Embryonic facial prominence (tissue), 1 donor: ENCODE measurements around the gene ALDH16A1.
"Not testable (repeated sequence)": the region's sequence is repeated elsewhere in the genome, so short reads cannot be mapped to it uniquely, and the experiment has no call there.

Experiments used
- DNase-seq: peaks from one replicate; pipeline ENCODE4 v3.0.0-alpha.2; 2016; ENCODE audit errors: extremely low spot score

Gene ALDH16A1

GRCh38 chr19:49465371-49465770 lies 12.3 kb downstream of the ALDH16A1 start:
- no peak for DNase-seq

DNA sequence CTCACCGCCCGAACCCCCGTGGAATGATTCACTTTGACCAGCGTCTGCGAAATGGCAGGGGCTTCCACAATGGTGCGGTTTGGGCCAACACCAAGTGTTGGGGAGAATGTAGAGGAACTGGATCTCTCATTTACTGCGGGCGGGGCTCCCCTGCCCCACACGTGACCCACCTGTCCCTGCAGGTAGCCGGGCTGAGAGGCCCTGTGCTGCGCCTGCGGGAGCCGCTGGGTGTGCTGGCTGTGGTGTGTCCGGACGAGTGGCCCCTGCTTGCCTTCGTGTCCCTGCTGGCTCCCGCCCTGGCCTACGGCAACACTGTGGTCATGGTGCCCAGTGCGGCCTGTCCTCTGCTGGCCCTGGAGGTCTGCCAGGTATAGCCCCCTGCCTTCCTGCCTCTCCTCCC lies 15.2 kb downstream of the ALDH16A1 start:
- no peak for DNase-seq

GRCh38 chr19:49468746-49469447 lies 15.9 kb downstream of the ALDH16A1 start:
- DNase-seq, result peak; percentile 55

DNA sequence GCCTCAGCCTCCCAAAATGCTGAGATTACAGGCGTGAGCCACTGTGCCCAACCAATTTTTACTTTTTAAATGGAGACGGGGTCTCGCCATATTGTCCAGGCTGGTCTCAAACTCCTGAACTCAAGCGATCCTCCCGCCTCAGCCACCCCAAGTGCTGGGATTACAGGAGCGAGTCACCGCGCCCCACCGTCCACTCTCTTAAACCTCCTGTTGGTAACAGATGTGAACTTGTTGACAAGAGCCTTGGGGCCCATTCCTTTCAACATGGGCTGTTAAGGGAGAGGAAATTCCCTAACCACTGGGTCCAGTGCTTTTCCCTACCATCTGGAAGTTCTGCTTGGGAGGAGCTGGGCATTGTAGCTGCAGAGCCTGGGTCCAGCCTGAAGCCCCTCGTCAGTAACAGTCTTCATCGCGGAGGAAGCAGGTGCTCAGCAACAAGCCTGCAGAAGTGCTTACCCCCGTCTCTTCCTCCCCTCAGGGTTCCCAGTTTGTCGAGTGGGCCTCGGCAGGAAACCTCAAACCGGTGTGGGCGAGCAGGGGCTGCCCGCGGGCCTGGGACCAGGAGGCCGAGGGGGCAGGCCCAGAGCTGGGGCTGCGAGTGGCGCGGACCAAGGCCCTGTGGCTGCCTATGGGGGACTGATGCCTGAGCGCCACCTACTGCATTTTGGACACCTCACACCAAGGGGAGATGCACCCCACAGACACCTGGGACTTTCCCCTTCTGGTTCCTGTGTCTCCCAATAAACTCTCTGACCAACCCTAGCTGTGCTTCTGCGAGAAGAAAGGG lies 17.0 kb downstream of the ALDH16A1 start:
- no peak for DNase-seq

- no peak for DNase-seq
Measured at GRCh38 chr19:49470615-49470978, 17.6 kb downstream of the ALDH16A1 start.

- no peak for DNase-seq
Measured at GRCh38 chr19:49472936-49473335, 19.9 kb downstream of the ALDH16A1 start.

DNA sequence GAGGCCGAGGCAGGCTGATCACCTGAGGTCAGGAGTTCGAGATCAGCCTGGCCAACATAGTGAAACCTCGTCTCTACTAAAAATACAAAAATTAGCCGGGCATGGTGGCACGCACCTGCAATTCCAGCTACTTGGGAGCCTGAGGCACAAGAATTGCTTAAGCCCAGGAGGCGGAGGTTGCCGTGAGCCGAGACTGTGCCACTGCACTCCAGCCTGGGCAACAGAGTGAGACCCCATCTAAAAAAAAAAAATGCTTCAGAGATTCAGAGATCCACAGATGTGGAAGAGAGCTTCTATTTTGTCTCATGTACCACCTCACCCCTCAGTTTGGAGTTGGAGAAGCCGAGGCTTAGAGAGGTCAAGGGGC lies 20.5 kb downstream of the ALDH16A1 start:
- DNase-seq, result not testable (repeated sequence)

DNA sequence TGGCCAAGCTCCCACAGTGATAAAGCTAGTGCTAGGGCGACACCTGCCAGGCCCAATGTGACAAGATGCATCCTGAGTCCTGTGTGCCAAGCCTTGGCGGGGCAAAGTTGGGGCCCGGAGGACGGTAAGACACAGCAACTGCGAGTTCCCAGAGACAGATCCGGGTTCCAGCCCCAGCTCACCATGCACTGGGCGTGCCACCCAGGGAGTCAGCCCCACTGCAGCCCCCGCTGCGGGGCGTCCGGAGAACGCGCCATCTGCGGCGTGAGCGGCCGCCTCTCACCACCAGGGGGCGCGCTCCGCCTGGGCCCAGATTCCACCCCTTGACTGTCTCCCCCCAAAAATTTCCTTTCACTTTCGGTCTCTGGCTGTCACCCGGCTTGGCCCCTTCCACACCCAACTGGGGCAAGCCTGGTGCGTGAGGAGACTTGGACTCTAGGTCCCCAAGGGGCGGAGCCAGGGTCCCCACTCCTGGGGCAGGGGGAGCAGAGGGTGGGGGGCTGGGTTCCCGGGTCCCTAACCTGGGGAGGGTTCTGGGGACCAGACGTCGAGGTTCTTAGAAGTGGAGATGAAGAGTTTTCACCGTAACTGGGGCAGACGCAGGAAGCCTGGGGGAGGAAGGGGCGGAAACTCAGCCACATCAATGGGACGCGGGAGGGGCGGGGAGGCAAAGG lies 21.0 kb downstream of the ALDH16A1 start, which contains the start of gene FLT3LG:
Gene FLT3LG, plus strand, starts transcription at position 348 of the 674 bp plus-strand sequence. CDS start 425 bp downstream, outside the sequence.
- no peak for DNase-seq

DNA sequence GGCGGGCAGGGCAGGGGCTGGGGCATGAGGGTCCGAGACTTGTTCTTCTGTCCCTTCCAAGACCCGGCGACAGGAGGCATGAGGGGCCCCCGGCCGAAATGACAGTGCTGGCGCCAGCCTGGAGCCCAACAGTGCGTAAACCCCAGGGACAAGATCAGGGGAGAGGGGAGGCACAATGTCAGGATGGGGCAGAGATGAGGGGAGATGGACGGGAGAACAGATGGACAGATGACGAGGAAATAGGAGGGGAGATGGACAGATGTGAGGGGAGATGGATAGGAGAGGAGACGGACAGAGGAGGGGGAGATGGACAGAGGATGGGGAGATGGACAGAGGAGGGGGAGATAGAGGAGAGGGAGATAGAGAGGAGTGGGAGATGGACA lies 21.5 kb downstream of the ALDH16A1 start:
- DNase-seq, result no peak

DNA sequence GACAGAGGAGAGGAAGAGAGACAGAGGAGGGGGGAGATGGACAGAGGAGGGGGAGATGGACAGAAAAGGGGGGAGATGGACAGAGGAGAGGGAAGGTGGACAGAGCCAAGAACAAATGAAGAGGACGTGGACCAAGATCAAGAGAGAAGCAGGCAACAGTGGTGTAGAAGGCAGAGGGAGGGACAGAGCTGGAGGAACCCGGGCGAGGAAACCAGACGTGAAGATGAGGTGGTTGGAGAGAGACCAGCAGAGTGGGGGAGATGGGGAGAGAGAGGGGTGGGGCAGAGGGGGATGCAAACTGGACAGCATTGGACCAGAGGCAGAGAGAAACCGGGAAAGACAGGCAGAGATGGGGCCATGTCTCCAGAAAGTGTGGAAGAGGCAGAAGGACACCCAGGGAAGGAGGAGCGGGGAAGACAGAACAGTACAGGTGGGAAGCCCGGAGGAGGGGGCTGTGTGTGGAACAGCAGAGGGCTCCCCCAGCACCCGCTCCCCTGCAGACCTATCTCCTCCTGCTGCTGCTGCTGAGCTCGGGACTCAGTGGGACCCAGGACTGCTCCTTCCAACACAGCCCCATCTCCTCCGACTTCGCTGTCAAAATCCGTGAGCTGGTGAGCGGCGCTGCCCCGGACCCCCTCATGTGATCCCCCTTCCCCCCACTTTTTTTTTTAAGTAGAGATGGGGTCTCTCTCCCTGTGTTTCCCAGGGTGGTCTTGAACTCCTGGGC lies 22.3 kb downstream of the ALDH16A1 start:
- DNase-seq, result no peak

DNA sequence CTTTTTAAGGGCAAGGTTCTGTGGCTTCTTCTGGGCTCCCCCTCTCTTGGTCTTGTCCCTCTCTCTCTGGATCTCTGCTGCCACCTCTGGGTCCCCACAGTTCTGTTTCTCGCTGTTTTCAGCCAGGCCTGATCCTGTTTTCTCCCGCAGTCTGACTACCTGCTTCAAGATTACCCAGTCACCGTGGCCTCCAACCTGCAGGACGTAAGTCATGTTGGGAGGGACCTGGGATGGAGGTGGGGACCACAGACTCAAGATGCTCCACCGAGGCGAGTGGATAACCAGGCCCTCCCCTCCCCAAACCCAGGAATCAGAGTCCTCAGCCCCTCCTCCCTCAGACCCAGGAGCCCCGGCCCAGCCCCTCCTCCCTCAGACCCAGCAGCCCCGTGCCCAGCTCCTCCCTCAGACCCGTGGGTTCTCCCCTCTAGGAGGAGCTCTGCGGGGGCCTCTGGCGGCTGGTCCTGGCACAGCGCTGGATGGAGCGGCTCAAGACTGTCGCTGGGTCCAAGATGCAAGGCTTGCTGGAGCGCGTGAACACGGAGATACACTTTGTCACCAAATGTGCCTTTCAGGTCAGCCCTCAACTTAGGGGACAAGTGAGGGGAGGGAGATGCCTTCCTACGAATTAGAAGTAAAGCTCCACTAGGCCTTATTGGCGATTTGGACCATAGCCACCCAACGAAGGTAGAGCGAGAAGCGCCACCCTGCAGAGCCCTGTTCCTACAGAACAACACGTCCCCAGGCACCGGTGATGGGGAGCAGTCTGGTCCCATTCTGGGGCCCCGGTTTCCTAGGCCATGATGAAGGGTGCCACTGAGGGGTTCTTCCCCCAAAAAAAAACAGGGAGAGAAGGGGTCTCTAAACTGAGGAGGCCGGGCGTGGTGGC lies 23.2 kb downstream of the ALDH16A1 start:
- DNase-seq, result no peak

- DNase-seq, result no peak
Measured at GRCh38 chr19:49479975-49480628, 27.1 kb downstream of the ALDH16A1 start.

GRCh38 chr19:49481020-49481683 lies 28.1 kb downstream of the ALDH16A1 start:
- DNase-seq, result no peak

DNA sequence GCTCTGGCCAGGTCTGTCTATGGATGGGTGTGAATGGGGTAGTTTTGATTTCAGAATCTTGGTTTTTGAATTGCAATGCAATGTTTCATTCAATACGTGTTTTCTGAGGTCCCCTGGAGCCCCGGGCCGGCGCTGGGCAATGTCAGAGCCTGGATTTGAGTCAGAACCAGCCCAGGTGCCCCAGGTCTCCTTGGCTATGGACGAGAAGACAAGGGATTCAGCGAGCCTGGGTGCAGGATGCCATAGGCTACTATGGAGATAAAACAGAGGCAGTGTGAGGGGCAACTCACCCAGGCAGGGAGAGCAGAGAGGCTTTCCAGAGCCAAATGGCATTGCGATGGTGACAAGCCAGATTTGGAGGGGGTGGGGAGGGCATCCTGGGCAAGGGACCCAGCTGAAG lies 33.2 kb downstream of the ALDH16A1 start:
- DNase-seq, result no peak

- DNase-seq, result no peak
Measured at GRCh38 chr19:49486710-49487276, 33.8 kb downstream of the ALDH16A1 start.

DNA sequence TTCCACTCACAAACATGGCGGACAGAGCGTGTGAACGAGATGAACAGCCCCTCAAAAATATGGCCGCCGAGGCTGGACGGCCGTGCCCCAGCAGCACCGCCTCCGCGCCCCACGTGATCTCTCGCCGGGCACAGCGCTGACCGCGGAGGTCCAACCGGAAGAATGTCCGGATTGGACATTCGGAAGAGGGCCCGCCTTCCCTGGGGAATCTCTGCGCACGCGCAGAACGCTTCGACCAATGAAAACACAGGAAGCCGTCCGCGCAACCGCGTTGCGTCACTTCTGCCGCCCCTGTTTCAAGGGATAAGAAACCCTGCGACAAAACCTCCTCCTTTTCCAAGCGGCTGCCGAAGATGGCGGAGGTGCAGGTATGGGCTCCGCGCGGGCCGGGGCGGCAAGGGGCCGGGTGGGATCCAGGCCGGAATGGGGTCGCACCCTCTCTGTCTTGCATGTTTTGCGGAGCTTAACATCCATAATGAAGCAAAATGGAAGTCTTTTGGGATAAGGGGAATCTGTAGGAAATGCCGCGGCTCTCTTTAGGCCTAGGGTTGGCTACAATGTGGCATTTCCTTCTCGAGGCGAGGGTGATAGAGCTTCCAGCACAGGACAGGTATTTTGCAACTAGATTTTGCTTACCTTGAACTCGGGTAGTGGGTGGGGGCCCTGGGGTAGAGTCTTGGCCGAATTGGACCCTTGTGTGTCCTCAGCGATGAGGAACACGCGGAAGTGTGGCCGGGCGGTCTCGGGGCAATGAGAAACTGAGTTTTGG lies 34.4 kb downstream of the ALDH16A1 start, which contains the start of gene RPL13A:
Gene RPL13A, plus strand, starts transcription at position 332 of the 769 bp plus-strand sequence. Its CDS starts 22 bp downstream, at position 354.
- peak; percentile 97 for DNase-seq

DNA sequence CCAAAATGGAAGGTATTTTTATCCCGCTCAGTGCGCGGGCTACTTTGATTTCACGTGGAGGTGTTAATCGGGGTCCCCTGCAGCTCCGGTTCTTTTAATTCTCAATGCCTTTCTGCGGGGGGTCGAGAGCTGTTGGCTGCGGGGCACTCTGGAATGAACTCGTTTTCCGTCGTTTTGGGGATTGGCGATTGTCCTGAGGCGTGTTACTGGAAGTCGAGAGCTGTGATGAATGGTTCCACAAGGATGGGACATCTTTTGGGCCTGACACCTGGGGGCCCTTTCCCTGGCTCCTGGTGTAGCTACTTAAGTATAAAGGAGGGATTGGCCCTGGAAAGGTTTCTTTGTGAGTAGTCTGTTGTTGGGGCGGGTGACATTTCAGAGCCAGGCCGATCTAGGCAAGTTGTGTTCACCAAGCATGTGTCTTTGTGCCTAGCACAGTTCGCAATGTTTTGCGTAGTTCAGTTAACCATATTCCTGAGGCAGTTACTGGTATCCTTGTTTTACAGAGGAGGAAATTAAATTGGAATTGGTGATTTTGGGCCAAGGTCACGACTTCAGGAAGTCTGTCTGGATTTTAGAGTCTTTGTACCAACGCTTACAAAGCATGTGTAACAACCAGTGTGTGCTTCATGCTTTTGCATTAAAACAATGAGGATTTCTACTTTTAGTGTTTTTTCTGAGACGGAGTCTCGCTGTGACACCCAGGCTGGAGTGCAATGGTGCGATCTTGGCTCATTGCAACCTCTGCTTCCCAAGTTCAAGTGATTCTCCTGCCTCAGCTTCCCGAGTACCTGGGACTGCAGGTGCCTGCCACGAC lies 35.2 kb downstream of the ALDH16A1 start:
- DNase-seq, result no peak
